NCI-H1417 treated with DMSO at 0.1 percent for 48 hours (cell line): ENCODE data around the gene NKX2-3.

Experiments used
- DNase-seq: peaks from one replicate; lab custom pipeline; 2025; lab: John Stamatoyannopoulos, UW

Gene NKX2-3

GRCh38 chr10:99582255-99582770, 49.6 kb downstream of the NKX2-3 start:
- no peak for DNase-seq

DNA sequence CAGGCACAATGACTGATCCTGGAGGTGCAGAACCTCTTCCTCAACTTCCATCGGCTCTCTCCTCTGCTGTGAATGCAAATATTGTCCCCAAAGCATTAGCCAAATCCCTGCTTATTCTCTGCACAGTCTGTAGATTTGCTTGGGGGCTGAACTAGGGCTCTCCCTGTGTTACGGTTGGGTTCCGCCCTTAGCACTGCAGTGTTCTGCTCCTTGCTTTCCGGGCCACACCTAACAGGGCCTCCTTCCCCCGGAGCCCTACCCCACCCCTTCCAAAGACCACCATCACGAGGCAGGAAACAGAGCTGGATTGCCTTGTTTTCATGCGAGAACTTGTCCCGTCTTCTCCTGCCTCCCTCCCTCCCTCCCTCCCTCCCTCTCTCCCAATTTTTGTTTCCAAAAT, 50.9 kb downstream of the NKX2-3 start:
- no peak for DNase-seq
